Hepatocyte (in vitro differentiated cells): ENCODE results near the gene CHAF1A. TPM values are rescaled to one million over a fixed set of nuclear protein-coding genes. Genes with fewer than 3 reads are reported as not detected.

Experiments
- DNase-seq: peaks from one replicate; pipeline ENCODE4 v3.0.0-alpha.2; 2016; ENCODE audit warnings: low spot score
- H2AFZ ChIP-seq: fragments of 200-600 bp; sonication (generic); 2 replicates; pipeline ENCODE4 v1.6.0; 2016; ENCODE audit warnings: antibody characterized with exemption, mild to moderate bottlenecking
- H3K27ac ChIP-seq: fragments of 200-600 bp; sonication (generic); 2 replicates; pipeline ENCODE4 v1.5.1; 2016; ENCODE audit warnings: mild to moderate bottlenecking
- H3K27me3 ChIP-seq: fragments of 200-600 bp; sonication (generic); 2 replicates; pipeline ENCODE4 v1.6.1; 2016
- H3K36me3 ChIP-seq: fragments of 200-600 bp; sonication (generic); replicated peaks from 2 replicates; pipeline ENCODE4 v1.5.1; 2016; ENCODE audit warnings: low read depth; ENCODE audit not compliant: insufficient read depth
- H3K4me1 ChIP-seq: fragments of 200-600 bp; sonication (generic); 2 replicates; pipeline ENCODE4 v1.5.1; 2016; ENCODE audit warnings: mild to moderate bottlenecking, moderate library complexity; ENCODE audit not compliant: insufficient read depth
- H3K4me2 ChIP-seq: fragments of 200-600 bp; sonication (generic); 2 replicates; pipeline ENCODE4 v1.6.0; 2016
- H3K4me3 ChIP-seq: fragments of 200-600 bp; sonication (generic); 2 replicates; pipeline ENCODE4 v1.5.1; 2016; ENCODE audit warnings: mild to moderate bottlenecking
- H3K79me2 ChIP-seq: fragments of 200-600 bp; sonication (generic); 2 replicates; pipeline ENCODE4 v1.6.0; 2017; ENCODE audit warnings: mild to moderate bottlenecking
- H3K9me2 ChIP-seq: fragments of 200-600 bp; sonication (generic); replicated peaks from 2 replicates; pipeline ENCODE4 v1.6.0; 2017; ENCODE audit warnings: mild to moderate bottlenecking; ENCODE audit not compliant: insufficient read depth
- H3K9me3 ChIP-seq: fragments of 200-600 bp; sonication (generic); 2 replicates; pipeline ENCODE4 v1.5.1; 2016; ENCODE audit warnings: low read depth, mild to moderate bottlenecking
- H4K20me1 ChIP-seq: fragments of 200-600 bp; sonication (generic); 2 replicates; pipeline ENCODE4 v1.6.0; 2016; ENCODE audit warnings: mild to moderate bottlenecking; ENCODE audit not compliant: insufficient read depth, poor library complexity, severe bottlenecking
- CTCF ChIP-seq: fragments of 200-600 bp; sonication (generic); IDR thresholded peaks from 2 replicates; pipeline ENCODE4 v1.5.1; 2016; ENCODE audit warnings: antibody characterized with exemption, mild to moderate bottlenecking; ENCODE audit not compliant: poor library complexity
- EZH2 ChIP-seq: fragments of 200-600 bp; sonication (generic); IDR thresholded peaks from 2 replicates; pipeline ENCODE4 v1.6.1; 2016; ENCODE audit warnings: antibody characterized with exemption, mild to moderate bottlenecking, borderline replicate concordance
- EZH2phosphoT487 ChIP-seq: fragments of 200-600 bp; sonication (generic); IDR thresholded peaks from one replicate; pipeline ENCODE4 v1.6.1; 2018; ENCODE audit warnings: antibody characterized with exemption, mild to moderate bottlenecking, low read depth, moderate library complexity; ENCODE audit not compliant: unreplicated experiment, severe bottlenecking
- WGBS: methylation state at CpG from one replicate; pipeline ENCODE4 v1.1.6; 2016; ENCODE audit warnings: low lambda C conversion rate; ENCODE audit errors: missing lambda C conversion rate; 5-methylcytosine and 5-hydroxymethylcytosine counted together
- polyA plus RNA-seq: library from polyadenylated mRNA; unstranded; fragments of >200 nt; fragmentation: Nextera tagmentation; extraction: Ambion mirVana; gene quantifications from 2 replicates; pipeline ENCODE4 v1.2.1, GENCODE V29; 2016
- total RNA-seq: library from RNA; depleted of rRNA; stranded (reverse); fragments of >200 nt; gene quantifications from 2 replicates; pipeline ENCODE4 v1.2.3, GENCODE V29; 2014

CHAF1A gene
- total and polyA plus RNA-seq, 2 experiments from 2014 or later = 6.2 to 6.5 TPM

GRCh38 chr19:4362831-4363545 lies 39.5 kb upstream of the CHAF1A start:
- Histone ChIP-seq H3K27me3 (no peaks in the 10 kb centered on the region), H3K4me1 (peaks cover 20% of the 10 kb centered on the region), H4K20me1 (peaks cover 3% of the 10 kb centered on the region), H3K9me2 (no peaks in the 10 kb centered on the region), H3K4me3 (no peak overlapping the region), H3K36me3 (no peaks in the 10 kb centered on the region), H2AFZ (no peak overlapping the region), H3K4me2 (no peak overlapping the region), H3K79me2 (peaks cover 17% of the 10 kb centered on the region), H3K9me3 (no peaks in the 10 kb centered on the region), H3K27ac (no peak overlapping the region)
- TF ChIP-seq EZH2phosphoT487 (no peak), CTCF (no peak), EZH2 (no peak)
- WGBS = 88% methylated on average over 20 of the region's 22 CpGs
- no peak for DNase-seq

DNA sequence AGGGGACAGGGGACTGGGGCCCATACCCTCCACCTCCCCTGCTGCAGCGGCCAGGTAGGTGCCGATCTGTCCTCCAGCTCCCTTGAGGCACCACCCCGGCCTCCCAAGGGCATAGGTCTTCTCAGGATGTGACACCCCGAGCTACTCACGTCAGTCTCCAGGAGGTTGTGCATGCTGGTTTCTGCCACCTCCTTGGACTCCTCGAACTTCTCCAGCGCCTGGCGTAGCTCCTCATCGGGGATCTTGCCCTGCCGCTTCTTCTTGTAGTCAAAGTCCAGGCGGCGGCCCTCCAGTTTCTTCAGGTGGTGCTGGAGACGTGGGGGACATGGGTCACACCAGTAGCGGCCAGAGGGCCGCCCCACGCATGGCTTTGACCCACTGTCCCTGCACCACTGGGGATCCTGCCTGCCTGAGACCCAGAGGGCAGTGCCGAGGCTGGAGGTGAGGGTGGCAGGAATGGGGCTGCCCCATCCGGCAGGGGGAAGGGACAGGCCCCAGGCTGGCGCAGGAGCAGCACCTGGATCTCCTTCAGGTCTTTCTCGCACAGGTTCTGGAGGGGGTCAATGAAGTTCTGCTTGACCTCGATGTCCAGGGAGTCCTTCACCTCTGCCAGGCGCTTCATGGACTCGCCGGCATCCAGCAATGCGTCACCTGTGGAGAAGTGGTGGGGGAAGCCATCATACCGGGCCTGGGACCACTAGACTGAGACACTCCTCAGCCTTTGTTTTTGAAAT lies 38.7 kb upstream of the CHAF1A start:
- Histone ChIP-seq H3K79me2 (peaks cover 23% of the 10 kb centered on the region), H3K9me3 (no peaks in the 10 kb centered on the region), H3K9me2 (no peaks in the 10 kb centered on the region), H2AFZ (no peak overlapping the region), H3K27me3 (no peaks in the 10 kb centered on the region), H3K27ac (no peak overlapping the region), H4K20me1 (peaks cover 7% of the 10 kb centered on the region), H3K4me3 (no peak overlapping the region), H3K36me3 (no peaks in the 10 kb centered on the region), H3K4me1 (peaks cover 20% of the 10 kb centered on the region), H3K4me2 (no peak overlapping the region)
- no peak for DNase-seq
- WGBS = 94% methylated on average over 26 of the region's 26 CpGs
- no peak for TF ChIP-seq EZH2phosphoT487
- no peak for TF ChIP-seq CTCF
- no peak for TF ChIP-seq EZH2

DNA sequence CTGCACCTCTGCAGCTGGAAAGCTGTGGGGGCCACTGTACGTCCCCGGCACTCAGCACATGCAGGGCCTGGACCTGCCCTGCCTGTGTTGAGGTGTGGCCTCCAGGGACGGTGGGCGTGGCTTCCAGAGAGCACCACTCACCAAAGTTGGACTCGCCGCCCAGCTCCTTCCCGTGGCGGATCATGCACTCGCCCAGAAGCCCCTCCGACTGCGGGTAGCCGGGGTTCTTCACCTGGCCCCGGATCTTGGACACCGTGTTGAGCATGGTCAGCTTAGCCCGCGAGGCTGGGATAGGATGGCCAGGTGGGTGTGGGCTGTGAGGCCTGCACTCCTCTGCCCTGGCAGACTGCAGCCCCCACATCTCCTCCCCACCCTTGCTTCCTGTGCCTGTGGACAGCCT lies 37.1 kb upstream of the CHAF1A start:
- 94% methylated on average over 13 of the region's 16 CpGs for WGBS
- no peak overlapping the region for H2AFZ ChIP-seq
- H3K27ac ChIP-seq = no peak overlapping the region
- H3K27me3 ChIP-seq = no peaks in the 10 kb centered on the region
- no peak overlapping the region for H3K4me3 ChIP-seq
- no peaks in the 10 kb centered on the region for H3K9me2 ChIP-seq
- H3K9me3 ChIP-seq = no peaks in the 10 kb centered on the region
- peaks cover 16% of the 10 kb centered on the region for H4K20me1 ChIP-seq
- no peak for DNase-seq
- H3K4me2 ChIP-seq = no peak overlapping the region
- no peaks in the 10 kb centered on the region for H3K36me3 ChIP-seq
- H3K79me2 ChIP-seq = peaks cover 38% of the 10 kb centered on the region
- TF ChIP-seq EZH2 (no peak), CTCF (no peak), EZH2phosphoT487 (no peak)
- H3K4me1 ChIP-seq = peaks cover 32% of the 10 kb centered on the region
